Activated T-cell treated with anti-CD3 and anti-CD28 coated beads, Interleukin-2, amount 50 U/mL, for 1 hour (primary cell): ENCODE measurements around the gene RNF25.
A peak's percentile ranks its signal among the peaks of the same experiment; 100 is the strongest.
"Not testable (repeated sequence)": the region's sequence is repeated elsewhere in the genome, so short reads cannot be mapped to it uniquely, and the experiment has no call there.

Experiments
- DNase-seq: peaks from one replicate; pipeline ENCODE4 v3.0.0-alpha.2; 2020

RNF25 gene

GRCh38 chr2:218671654-218672566, at the start of gene RNF25, which contains the start of gene STK36:
RNF25 (minus strand) TSS chr2:218672002; CDS start chr2:218671970, 32 bp downstream.
STK36 (plus strand) TSS chr2:218672086; CDS start chr2:218672830, 744 bp downstream.
- DNase-seq: peak; percentile 79

GRCh38 chr2:218721488-218721887, 49.7 kb upstream of the RNF25 start:
- no peak for DNase-seq

GRCh38 chr2:218720048-218721041, 48.5 kb upstream of the RNF25 start:
- no peak for DNase-seq

GRCh38 chr2:218719457-218719856, 47.7 kb upstream of the RNF25 start:
- no peak for DNase-seq

- DNase-seq: no peak
These were observed 46.3 kb upstream of the RNF25 start for GRCh38 chr2:218718058-218718457.

- DNase-seq: no peak
These were observed 45.5 kb upstream of the RNF25 start for GRCh38 chr2:218717262-218717661.

GRCh38 chr2:218716070-218716469, 44.3 kb upstream of the RNF25 start:
- DNase-seq: no peak

GRCh38 chr2:218713922-218714321, 42.1 kb upstream of the RNF25 start:
- DNase-seq: no peak

GRCh38 chr2:218711550-218711929, 39.7 kb upstream of the RNF25 start:
- no peak for DNase-seq

- peak; percentile 97 for DNase-seq
These were observed 39.1 kb upstream of the RNF25 start, which contains the start of gene TTLL4 for GRCh38 chr2:218710687-218711549. TTLL4 (plus strand) TSS chr2:218710835; CDS start chr2:218737677, 26,842 bp downstream.

GRCh38 chr2:218710334-218710686, 38.5 kb upstream of the RNF25 start:
- no peak for DNase-seq

GRCh38 chr2:218709908-218710307, 38.1 kb upstream of the RNF25 start:
- no peak for DNase-seq

- no peak for DNase-seq
These were observed 36.3 kb upstream of the RNF25 start for GRCh38 chr2:218708086-218708485.

GRCh38 chr2:218703341-218703740, 31.5 kb upstream of the RNF25 start:
- no peak for DNase-seq

- no peak for DNase-seq
These were observed 30.0 kb upstream of the RNF25 start for GRCh38 chr2:218701806-218702205.

- no peak for DNase-seq
These were observed 27.1 kb upstream of the RNF25 start for GRCh38 chr2:218698885-218699284.

- DNase-seq: no peak
These were observed 22.8 kb upstream of the RNF25 start for GRCh38 chr2:218694405-218695145.

- no peak for DNase-seq
These were observed 19.4 kb upstream of the RNF25 start for GRCh38 chr2:218691234-218691633.

- DNase-seq: not testable (repeated sequence)
These were observed 15.7 kb upstream of the RNF25 start for GRCh38 chr2:218687400-218688060.

GRCh38 chr2:218680061-218680460, 8.3 kb upstream of the RNF25 start:
- DNase-seq: no peak

- DNase-seq: no peak
These were observed 7.3 kb upstream of the RNF25 start for GRCh38 chr2:218679119-218679518.
